HG02798 (cell line): ENCODE measurements around the gene FAM163B.
"Not testable (repeated sequence)": the region's sequence is repeated elsewhere in the genome, so short reads cannot be mapped to it uniquely, and the experiment has no call there.

Experiments
- ATAC-seq: cut with Tn5 transposase; IDR thresholded peaks from one replicate; pipeline ENCODE4 v1.9.1; 2021; ENCODE audit warnings: mild to moderate bottlenecking; ENCODE audit not compliant: unreplicated experiment, poor library complexity

FAM163B gene

DNA sequence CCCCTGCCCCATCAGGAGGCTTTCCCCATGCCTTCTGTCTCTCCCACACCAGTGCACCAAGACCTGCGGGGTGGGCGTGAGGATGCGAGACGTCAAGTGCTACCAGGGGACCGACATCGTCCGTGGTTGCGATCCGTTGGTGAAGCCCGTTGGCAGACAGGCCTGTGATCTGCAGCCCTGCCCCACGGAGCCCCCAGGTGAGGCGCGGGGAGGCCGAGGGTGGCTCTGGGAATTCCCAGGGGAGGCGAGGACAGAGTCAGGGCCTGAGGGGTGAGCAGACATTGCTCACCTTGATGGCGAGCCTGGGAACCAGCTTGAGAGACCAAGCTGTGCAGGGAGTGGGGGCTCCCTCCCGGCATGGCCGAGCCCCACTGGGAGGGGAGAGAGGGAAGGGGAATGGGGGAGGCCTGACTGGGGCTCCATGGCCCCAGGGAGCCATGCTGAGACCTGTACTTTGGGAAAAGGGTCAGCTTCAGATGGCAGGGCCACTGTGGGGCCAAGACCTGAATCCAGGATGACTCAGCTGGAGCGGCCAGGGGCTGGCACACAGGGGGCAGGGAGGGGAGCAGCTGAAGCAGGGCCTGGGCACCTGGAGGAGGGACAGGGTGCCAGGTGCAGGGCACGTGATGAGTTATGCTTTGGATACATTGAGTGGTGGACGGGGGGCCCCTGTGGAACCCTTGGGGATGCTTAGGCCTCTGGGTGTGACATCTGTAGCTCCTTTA lies 35.2 kb downstream of the FAM163B start:
- no peak for ATAC-seq

DNA sequence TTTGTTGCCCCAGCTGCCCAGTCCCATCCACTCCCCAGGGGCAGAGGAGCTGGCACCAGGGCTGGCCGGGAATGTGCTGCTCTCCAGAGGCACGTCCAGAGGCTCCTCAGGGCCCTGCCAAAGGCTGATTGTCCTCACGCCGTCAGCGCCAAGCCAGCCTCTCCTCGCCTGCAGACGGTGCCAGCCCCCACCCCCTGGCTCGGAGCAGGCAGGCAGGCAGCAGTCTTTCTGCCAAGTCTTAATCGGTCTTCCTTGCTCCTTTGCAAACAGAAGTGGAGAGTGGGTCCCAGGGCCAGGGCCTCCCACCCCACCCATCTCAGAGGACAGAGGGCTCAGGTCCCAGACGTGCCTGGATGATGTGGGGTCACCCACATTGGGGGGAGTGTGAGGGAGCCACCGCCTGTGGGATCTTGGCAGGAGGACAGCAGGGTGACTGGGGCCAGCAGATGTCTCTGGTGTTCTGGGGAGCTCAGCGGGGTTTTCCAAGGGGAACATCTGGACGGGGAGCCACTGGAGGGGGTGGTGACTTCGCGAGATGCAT lies 36.3 kb downstream of the FAM163B start:
- no peak for ATAC-seq

DNA sequence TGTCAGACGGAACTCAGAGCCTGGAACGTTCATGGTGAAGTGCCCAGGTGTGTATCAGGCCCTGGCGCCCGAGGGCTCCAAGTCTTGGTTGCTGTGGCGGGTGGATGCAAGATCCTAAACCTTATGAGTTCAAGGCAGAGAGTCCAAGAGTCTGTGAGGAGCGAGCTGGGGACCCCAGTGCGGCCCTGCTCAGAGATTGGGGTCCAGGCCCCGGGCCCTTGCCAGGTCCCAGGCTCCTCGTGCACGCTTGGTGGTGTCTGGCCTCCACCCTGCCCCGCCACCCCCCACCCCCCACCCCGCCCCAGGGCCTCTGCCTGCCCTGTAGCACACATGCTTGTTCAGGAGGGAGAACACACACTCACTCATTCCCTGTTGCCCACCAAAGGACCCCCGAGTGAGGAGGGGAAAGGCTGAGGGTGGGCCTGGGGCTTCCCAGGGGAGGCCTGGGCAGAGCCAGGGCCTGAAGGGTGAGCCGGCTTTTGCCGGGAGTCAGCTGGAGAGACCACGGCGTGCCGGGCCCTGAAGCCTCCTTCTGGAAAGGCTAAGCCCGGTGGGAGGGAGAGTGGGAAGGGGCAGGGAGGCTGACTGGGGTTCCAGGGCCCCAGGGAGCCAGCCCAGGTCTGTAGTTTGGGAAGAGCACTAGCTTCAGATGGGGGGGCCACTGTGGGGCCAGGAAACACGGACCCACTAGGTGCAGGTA lies 37.1 kb downstream of the FAM163B start:
- no peak for ATAC-seq

DNA sequence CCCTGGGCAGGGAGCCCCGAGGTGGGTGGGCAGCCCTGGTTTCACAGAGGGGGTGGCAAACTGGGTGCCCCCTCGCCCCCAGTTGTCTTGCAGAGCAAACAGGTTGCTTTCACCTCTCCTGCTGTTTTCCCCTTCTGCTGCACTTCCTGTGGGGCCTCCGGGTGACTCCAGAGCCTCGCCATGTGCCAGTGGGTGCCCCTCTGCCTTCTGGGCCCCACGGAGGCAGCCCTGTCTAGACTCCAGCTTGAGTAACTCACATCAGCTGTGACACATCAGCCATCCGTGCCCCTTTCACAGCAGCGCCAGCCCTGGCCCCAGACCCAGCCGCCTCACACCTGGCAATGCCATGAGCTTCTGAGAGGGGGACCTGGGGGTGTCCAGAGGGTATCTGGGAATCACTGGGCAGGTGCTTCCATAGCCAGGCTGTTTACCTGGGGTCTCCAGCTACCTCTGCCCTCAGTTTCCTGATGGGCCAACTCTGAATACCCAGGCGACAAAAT lies 37.7 kb downstream of the FAM163B start:
- no peak for ATAC-seq

DNA sequence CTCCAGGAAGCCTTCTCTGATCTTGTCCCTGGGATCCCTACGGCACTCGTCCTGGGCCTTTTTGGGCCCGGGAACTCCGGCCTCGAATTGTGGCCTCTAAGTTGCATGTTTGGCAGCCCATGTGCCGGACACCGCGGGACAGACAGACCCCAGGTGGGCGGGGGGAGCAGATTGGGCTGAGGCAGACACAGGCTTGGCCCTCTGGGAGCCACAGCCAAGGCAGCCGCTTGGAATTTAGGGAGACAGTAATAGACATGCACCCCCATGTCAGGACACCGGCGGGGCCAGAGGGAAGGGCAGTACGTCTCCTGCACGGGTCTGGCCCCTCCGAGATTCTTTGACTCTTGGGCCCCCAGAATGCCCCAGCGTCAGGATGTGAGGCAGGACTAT lies 38.5 kb downstream of the FAM163B start:
- ATAC-seq, result no peak

DNA sequence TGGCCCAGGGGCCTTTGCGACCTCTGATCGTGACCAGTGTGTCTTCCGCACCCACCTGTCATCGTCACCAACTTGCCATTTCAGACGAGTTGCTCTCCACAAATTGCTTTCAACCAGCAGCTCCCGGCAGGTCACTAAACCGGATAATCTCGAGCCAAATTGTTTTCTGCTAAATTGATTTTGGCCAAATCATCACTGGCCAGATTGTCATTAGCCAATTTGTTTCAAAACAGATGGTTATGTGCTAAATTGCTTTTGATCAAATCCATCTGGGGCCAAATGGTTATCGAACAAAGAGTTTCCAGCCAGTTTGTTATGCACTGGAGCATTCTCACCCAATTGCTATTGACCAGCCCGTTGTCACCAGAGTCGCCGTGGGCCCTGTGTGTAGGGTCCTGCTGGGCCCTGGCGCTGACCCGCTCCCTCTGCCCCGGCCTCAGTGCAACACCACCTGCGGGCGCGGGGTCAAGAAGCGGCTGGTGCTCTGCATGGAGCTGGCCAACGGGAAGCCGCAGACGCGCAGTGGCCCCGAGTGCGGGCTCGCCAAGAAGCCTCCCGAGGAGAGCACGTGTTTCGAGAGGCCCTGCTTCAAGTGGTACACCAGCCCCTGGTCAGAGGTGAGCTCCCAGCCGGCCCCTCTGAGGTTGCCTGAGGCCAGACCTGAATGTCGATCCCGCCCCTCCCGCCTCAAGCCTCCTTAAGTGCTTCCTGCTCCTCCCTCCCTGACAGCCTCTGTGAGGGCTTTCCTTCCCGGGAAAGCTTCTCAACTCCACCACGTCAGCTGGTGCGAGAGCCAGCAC lies 39.1 kb downstream of the FAM163B start:
- ATAC-seq, result no peak

DNA sequence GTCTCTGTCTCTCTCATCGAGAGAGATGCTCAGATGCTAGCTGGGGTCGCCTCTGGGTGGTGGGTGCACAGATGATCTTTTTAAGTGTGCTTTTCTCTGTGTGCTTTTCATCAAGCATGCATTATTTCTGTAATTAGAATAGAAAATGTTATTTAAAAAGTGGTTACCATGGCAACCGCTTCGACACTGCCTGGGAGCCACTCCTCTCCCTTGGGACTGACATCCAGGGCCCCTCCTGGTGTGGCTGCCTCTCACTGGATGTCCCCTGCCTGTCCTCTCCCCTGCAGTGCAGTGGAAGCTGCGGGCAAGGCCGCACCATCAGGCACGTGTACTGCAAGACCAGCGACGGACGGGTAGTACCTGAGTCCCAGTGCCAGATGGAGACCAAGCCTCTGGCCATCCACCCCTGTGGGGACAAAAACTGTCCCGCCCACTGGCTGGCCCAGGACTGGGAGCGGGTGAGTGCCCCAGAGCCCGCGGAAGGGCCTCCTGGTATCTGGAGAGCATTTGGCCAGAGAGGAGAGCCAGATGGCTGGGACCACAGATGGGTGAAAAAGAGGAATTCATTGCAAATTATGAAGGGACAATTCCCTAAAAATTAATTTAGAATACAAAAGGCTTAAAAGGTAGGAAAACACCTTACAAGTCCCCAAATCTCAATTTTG lies 39.9 kb downstream of the FAM163B start:
- no peak for ATAC-seq

DNA sequence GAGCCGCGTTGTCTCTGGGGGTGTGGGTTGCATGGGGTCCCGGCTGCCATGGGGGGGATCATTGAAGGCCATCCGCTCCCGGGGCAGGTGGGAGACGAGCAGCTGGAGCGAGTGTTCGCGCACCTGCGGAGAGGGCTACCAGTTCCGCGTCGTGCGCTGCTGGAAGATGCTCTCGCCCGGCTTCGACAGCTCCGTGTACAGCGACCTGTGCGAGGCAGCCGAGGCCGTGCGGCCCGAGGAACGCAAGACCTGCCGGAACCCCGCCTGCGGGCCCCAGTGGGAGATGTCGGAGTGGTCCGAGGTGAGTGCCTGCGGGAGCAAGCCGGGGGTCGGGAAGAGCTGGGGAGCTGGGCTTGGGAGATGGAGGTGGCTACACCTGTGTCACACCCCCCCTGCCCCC lies 41.0 kb downstream of the FAM163B start:
- no peak for ATAC-seq

DNA sequence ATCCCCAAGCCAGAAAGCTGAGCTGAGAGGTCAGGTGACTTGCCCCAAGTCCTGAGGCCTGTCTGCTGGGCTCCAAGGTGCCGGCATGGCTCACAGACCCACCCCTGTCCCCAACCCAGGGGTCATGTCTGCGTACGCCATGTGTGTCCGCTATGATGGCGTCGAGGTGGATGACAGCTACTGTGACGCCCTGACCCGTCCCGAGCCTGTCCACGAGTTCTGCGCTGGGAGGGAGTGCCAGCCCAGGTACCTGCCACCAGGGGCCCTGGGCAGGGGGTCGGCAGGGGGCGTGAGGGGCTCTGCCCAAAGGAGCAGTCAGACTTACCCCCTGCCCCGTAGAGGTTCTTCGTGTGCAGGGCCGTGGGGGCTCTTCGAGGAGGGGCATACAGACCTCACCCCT lies 42.4 kb downstream of the FAM163B start:
- no peak for ATAC-seq

DNA sequence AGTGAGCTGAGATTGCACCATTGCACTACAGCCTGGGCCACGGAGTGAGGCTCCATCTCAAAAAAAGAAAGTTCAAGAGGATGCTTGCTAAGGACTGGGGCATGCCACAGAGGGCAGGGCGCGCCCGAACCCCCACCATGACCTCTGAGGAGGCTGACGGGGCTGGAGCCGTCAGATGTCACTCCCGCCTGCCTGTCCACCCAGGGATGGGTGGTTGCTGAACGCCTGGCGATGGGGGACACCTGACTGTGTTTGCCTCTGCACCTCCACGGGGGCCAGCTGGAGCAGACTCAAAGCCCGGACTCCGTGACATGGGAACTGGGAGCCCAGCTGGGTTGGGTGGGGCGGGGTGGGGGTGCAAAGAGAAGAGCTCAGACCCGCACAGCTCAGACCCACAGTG lies 42.8 kb downstream of the FAM163B start:
- ATAC-seq, result no peak

DNA sequence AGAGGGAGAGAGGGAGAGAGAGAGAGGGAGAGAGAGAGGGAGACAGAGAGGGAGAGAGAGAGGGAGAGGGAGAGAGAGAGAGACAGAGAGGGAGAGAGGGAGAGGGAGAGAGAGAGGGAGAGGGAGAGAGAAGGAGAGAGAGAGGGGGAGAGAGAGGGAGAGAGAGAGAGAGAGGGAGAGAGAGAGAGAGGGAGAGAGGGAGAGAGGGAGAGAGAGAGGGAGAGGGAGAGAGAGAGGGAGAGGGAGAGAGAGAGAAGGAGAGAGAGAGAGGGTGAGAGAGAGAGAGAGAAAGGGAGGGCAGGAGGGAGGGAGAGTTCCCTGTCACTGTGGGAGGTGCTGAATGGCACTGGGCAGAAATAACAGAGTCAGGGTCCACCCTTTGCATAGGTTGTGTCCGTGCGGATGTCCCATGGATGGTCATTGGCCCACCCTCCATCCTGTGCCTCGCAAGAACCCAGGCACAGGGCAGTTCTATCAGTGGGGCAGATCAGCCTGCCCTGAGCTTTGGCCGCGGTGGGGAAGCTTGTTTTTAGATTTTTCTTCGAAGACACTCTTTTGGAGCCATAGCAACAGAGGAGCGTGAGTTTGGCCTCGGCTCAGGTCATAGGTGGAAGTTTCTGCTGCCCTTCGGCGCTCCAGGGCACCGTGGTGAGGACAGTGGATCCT lies 44.6 kb downstream of the FAM163B start:
- no peak for ATAC-seq

DNA sequence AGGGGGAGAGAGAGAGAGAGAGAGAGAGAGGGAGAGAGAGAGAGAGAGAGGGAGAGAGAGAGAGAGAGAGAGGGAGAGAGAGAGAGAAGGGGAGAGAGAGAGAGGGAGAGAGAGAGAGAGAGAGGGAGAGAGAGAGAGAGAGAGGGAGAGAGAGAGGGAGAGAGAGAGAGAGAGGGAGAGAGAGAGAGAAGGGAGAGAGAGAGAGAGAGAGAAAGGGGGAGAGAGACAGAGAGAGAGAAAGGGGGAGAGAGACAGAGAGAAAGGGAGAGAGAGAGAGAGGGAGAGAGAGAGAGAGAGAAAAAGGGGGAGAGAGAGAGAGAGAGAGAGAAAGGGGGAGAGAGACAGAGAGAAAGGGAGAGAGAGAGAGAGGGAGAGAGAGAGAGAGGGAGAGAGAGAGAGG lies 45.4 kb downstream of the FAM163B start:
- not testable (repeated sequence) for ATAC-seq

DNA sequence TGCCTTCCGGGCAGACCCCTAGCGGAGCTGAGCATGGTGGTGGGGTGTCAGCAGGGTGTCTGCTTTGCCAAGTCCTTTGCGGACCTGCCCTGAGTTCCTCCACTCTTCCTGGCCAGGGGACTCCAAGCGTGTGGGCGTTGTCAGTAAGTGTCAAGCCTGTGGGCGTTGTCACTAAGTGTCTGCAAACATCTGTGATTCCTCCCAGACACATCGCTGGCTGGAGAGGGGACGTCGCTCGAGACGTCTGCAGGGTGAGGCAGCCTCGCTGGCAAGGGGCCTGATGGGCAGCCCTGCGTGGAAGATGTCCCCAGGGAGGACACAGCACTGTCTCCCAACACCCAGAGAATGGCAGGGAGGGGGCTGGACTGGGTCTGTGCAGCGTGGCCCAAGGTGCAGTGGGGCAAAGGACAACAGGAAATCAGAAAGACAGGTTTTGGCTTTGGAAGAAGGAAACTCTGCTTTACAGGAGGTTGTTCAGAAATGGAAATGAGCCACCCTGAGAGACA lies 45.8 kb downstream of the FAM163B start:
- no peak for ATAC-seq

DNA sequence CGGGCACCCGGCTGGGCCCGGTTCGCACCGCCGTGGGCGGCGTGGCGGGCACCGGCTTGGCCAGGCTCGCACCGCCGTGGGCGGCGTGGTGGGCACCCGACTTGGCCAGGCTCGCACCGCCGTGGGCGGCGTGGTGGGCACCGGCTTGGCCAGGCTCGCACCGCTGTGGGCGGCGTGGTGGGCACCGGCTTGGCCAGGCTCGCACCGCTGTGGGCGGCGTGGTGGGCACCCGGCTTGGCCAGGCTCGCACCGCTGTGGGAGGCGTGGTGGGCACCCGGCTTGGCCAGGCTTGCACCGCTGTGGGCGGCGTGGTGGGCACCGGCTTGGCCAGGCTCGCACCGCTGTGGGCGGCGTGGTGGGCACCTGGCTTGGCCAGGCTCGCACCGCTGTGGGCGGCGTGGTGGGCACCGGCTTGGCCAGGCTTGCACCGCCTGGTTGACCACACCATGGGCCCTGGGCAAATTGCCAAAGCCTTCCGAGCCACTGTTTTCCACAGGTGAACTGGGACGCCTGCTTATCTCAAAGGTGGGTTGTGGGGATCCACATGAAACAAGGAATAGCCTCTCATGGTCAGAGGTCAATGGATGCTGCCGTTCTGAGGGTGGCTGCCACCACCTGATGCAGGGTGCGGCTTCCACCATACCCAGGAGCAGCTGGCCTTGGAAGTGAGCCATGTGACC lies 46.4 kb downstream of the FAM163B start:
- no peak for ATAC-seq

DNA sequence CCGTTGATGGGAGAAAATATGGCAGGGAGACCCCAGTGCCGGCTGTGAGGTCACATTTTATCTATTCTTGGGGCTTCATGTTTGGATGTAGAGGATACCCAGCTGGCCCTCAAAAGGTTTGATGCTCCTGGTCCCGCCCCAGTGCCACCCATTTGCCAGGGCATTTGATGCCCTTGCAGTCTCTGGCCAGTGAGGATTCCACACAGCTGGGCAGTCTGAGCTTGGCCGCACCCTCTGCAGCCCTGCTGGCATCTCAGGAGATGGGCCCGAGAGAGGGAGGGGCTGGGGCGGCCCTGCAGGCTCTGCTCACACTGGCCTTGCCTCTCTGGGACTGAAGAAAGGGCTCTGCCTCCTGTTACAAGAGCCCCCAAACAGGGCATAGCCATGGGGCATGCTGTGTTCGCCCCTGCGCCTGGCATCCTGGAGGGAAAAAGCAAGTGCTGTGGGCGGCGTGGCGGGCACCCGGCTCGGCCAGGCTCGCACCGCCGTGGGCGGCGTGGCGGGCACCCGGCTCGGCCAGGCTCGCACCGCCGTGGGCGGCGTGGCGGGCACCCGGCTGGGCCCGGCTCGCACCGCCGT lies 47.1 kb downstream of the FAM163B start:
- no peak for ATAC-seq

DNA sequence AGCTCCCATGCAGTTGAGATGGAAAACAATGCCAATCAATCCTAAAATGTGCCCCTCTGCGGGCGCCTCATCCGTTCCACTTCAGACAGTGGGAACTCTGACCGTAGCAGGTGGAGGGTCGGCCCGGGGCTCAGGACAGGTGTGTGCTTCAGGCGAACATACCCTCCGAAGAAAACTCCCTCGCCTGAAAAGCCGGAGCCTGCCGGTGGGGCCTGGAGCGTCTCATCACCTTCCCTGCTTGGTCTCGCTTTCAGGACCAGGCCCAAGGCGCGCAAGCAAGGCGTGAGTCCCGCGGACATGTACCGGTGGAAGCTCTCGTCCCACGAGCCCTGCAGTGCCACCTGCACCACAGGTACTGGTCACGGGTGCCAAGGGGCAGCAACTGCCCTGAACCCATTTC lies 48.2 kb downstream of the FAM163B start:
- ATAC-seq, result no peak

DNA sequence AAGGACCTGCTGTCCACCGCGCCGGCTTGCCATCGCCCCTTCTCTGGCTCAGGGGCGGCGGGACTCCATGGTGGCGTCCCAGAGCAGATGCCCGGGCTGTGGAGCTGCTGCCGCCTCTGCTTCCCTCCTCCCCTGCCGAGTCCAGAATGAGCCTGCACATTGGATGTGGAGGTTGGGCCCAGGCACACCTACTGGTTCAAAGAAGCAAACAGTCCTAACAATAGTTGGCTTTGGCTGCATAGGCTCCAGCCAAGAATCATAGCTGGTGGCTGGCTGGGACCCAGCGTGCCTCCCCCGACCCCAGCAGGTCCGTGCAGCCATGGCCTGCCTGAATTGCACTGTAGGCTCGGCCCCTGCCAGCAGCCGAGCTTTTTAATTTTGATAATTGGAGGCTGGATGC lies 48.9 kb downstream of the FAM163B start:
- no peak for ATAC-seq

DNA sequence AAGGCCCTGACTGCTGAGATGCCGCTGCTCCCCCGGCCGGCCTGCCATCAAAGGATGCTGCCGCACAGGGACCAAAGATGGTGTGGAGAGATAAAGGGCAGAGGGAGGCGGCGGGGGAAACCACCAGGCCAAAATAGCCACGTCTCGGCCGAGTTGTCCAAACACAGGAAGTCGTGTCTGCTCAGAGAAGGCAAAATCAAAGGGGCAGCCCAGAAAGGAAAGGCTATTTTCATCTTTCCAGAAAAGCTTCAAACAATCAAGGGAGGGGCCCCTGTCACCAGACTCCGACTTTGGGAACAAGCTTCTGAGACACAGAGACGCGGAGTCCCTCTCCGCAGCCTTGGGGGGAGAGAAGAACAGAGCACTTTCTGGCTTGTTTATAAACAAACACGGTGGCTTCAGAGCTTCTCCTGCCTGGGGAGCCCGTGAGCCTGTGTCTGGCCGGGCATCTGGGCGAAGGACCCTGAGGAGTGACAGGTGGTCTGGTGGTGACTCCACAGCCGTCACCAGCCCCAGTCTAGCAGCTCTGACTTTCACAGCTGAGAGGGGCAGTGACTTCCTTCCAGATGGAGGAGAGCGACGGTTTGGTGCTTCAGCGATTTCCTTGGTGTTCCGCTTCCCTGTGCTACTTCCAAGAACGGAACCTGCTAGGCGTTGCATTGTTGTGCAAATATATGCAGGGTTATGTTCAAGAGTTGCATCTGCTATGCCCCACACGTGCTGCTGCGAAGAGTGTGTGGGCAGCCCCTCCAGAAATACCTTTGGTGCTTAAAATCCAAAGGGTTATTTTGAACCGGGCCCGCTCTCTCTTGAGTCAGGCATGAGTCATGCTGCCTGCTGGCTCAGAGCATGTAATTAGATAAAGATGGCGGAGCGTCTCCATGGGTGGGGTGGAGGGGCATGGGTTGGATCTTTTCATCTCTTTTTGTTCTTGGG lies 50.7 kb downstream of the FAM163B start:
- no peak for ATAC-seq
